ENCODE measurements around the gene SEZ6. TPM values are rescaled to one million over a fixed set of nuclear protein-coding genes. Genes with fewer than 3 reads are reported as not detected.

SEZ6 gene, protein sequence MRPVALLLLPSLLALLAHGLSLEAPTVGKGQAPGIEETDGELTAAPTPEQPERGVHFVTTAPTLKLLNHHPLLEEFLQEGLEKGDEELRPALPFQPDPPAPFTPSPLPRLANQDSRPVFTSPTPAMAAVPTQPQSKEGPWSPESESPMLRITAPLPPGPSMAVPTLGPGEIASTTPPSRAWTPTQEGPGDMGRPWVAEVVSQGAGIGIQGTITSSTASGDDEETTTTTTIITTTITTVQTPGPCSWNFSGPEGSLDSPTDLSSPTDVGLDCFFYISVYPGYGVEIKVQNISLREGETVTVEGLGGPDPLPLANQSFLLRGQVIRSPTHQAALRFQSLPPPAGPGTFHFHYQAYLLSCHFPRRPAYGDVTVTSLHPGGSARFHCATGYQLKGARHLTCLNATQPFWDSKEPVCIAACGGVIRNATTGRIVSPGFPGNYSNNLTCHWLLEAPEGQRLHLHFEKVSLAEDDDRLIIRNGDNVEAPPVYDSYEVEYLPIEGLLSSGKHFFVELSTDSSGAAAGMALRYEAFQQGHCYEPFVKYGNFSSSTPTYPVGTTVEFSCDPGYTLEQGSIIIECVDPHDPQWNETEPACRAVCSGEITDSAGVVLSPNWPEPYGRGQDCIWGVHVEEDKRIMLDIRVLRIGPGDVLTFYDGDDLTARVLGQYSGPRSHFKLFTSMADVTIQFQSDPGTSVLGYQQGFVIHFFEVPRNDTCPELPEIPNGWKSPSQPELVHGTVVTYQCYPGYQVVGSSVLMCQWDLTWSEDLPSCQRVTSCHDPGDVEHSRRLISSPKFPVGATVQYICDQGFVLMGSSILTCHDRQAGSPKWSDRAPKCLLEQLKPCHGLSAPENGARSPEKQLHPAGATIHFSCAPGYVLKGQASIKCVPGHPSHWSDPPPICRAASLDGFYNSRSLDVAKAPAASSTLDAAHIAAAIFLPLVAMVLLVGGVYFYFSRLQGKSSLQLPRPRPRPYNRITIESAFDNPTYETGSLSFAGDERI
- 0.10 TPM in 1 of 5 replicates, not detected in the others for total RNA-seq (2022; extraction: Qiagen RNA extraction)

DNA sequence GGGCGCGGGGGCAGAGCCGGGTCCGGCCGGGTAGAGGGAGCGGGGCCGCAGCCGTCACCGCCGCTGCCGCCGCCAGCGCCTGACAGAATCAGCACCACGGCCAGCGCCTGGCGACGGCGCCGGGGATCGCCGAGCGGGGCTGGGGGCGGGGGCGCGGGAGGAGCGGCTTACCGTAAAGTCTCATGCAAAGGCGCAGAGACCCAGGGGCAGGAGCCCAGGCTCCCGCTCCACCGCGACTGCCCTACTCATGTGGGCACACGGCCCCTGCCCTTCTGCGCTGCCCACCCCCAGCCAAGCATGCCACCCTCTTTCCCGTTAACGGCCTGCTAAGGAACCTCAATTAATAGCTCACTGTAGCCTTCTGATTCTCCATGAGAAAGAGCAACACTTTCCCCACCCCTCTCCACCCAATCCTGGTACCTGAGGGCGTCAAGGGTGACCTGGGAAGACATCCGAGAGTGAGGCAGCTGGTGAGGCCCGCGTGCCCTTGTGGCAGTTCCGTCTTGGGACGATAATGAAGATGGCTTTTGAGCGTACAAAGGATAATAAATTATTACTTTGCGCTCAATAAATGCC, at the start of gene SEZ6:
SEZ6 (minus strand) TSS at position 98 of the 576 bp plus-strand sequence. CDS start 164 bp downstream, outside the sequence.

DNA sequence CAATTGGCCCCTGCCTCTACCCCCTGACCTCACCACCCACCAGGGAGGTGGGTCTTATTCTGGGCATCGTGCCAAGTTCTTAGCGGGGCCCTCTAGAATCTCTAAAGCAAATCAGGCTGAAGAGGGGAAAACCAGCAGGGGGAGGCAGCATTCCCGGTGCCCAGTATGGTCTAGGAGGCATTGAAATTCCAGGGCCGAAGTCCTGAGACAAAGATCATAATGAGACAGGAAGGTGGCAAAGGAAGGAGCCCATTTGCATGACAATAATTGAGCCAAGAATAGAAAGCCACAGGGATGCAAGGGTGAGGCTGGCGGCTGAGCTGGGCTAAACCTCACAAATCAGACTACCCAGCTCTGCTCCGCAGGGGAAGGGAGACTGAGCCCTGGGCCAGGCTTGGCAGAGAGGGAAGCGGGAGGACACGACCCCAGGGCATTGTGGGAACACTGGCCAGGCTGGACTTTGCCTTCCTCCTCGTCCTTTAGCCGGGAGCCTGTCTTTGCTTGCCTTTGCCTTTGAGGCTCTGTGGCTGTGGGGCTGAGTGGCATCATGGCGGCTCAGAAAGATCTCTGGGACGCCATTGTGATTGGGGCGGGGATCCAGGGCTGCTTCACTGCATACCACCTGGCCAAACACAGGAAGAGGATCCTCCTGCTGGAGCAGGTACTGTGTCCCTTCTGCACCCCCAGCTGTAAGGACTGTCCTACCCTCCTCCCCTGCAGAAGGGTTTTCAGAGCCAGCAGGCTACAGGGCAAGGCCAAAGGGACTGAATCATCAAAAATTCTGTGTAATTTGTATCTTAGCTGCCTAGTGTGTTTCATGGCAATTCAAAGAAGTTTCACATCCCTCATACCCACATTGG, 37.1 kb upstream of the SEZ6 start, which contains the start of gene PIPOX:
PIPOX (plus strand) TSS at position 463 of the 860 bp plus-strand sequence; CDS start at position 548, 85 bp downstream.

DNA sequence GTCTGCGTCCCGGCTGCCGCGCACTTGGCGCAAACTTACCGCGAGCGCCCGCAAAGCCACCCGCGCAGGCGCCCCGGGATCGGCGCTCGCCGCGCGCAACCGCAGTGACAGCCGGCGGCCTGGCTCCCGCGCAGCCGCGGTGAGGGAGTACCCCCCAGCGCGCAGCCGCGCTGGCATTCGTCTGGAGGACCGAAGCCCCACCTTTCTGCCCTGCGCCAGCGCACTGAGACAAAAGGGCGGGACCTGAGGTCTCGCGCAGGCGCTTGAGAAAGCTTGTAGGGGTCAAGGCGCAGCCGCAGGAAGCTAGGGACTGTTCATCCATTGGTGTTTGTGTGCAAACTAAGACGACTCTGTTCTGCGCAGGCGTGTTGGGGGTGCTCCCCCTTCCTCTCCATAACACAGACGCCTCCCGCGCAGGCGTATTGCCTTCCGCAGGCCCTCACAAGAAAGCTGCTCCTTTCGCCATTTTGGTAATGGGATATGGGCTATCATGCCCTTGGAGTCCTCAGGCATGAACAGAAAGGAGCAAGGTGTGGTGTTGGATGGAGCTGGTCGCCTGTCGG, 54.3 kb downstream of the SEZ6 start, which contains the start of gene PHF12:
PHF12 (minus strand) TSS at position 91 of the 563 bp plus-strand sequence. CDS start 558 bp downstream, outside the sequence.

Other genes with a start within 250 kb of the SEZ6 start
- 35.0 to 42.5 TPM (median 38.8 TPM) in 5 replicates for gene FAM222B, start 163.2 kb downstream of the SEZ6 start, total RNA-seq (2022; extraction: Qiagen RNA extraction)
- gene ERAL1, start 151.0 kb downstream of the SEZ6 start, total RNA-seq (2022; extraction: Qiagen RNA extraction), result 69.4 to 88.1 TPM (median 83.9 TPM) in 5 replicates
- 75.7 to 87.8 TPM (median 85.9 TPM) in 5 replicates for gene FLOT2, start 108.3 kb downstream of the SEZ6 start, total RNA-seq (2022; extraction: Qiagen RNA extraction)
- gene DHRS13, start 103.0 kb downstream of the SEZ6 start, total RNA-seq (2022; extraction: Qiagen RNA extraction), result 5.3 to 7.1 TPM (median 6.2 TPM) in 5 replicates
- 27.2 to 32.6 TPM (median 29.3 TPM) in 5 replicates for gene PHF12, start 54.5 kb downstream of the SEZ6 start, total RNA-seq (2022; extraction: Qiagen RNA extraction)
- gene PIPOX, start 37.1 kb upstream of the SEZ6 start, total RNA-seq (2022; extraction: Qiagen RNA extraction), result 0.26 to 0.28 TPM in 2 of 5 replicates, not detected in the others
- gene MYO18A, start 174.4 kb upstream of the SEZ6 start, total RNA-seq (2022; extraction: Qiagen RNA extraction), result 20.5 to 26.3 TPM (median 23.2 TPM) in 5 replicates
- 0.27 TPM in 1 of 5 replicates, not detected in the others for gene CRYBA1, start 240.8 kb upstream of the SEZ6 start, total RNA-seq (2022; extraction: Qiagen RNA extraction)

All from A549 treated with Mapracorat at 1 μM for 4 hours (cell line).